Glomerular visceral epithelial cell (primary cell): ENCODE measurements around the gene RAD23B.
A peak's percentile ranks its signal among the peaks of the same experiment; 100 is the strongest.

Experiments
- DNase-seq: peaks from one replicate; pipeline ENCODE4 v3.0.0-alpha.2; 2016; ENCODE audit errors: extremely low spot score

RAD23B gene

DNA sequence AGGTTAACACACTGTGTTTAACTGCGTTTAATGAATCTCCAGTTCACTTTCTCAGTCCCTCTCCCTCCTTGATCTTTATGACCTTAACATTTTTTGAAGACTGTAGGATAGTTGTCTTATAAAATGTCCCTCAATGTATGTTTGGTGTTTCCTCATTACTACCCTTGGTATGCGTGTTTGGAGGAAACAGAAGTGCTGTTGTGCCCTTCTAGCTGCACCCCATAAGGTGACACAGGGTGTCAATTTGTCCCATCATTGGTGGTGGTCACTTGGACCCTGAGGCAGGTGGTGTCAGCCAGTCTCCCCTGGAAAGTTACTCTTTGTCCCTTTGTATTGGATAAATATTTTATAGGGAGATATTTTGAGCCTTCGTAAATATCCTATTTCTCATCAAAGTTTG is 52.3 kb downstream of the RAD23B start:
- no peak for DNase-seq

DNA sequence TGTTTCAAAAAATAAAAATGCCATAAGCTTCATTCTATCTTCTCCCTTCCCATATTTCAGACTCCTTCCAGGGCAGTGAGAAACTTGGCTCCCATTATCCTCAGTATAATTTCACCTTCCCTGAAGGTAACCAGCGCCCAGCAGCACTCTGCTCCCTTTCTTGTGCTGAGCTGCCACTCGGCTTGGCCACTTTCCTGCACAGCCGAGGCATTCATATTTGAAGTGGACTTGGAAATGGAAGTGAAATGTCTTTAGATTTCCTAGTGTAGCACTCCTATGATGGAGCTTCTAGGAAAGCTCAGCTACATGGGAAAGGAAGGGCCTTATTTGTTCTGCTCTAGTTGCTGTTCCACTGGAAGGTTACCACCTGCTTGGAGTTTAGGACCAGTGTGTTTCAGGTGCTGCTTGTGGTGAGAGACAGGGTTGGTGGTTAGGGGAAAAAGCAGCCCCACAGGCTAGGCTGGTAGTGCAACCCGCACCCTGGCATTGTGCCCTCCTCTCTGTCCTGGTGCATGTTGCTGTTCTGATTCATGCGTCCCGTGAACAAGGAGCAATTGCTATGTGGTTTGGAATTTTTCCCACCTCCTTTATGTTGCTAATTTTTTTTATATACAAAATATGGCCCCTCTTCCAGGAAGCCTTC is 53.8 kb downstream of the RAD23B start:
- DNase-seq: peak; percentile 82

DNA sequence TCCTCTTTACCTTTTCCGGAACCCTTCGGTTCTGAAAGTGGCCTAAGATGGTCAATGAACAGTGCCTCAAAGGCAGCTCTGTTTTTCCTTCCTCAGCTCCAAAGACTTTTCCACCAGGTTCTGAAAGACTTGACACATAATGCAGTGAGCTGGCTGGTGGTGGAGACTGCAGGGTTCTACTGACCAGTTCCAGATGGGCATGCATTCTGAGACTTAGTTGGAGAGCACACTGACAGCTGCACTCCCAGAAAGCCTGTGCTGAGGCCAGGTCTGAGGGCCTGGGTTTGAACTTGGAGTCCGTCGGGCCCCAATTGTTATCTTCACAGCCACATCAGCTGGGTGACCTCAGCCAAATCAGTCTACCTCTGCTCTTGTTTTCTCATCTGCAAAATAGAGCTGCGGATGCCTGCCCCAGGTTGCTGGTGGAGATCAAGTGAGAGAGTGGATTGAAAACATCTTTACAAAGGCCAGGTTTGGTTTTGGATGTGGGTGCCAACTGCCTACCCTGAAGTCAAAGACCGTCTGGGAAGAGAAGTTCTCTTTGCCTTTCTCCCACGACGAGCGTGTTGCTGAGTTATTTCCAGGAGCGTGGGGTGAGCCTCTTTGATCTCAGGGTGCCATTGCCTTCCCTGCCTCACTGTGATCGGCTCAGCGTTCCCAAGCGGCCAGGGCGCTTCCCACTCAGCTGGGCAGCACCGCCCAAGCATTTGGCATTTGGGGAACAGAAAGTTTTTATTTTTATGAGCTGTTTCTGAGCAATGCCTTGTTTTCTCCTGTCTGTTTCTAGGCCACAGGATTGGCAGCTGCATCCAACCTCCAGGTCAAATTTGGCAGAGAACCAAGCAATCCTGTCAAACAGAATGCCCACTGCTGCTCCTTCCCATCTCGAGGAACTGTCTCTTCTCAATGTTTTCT is 54.9 kb downstream of the RAD23B start:
- DNase-seq: no peak

DNA sequence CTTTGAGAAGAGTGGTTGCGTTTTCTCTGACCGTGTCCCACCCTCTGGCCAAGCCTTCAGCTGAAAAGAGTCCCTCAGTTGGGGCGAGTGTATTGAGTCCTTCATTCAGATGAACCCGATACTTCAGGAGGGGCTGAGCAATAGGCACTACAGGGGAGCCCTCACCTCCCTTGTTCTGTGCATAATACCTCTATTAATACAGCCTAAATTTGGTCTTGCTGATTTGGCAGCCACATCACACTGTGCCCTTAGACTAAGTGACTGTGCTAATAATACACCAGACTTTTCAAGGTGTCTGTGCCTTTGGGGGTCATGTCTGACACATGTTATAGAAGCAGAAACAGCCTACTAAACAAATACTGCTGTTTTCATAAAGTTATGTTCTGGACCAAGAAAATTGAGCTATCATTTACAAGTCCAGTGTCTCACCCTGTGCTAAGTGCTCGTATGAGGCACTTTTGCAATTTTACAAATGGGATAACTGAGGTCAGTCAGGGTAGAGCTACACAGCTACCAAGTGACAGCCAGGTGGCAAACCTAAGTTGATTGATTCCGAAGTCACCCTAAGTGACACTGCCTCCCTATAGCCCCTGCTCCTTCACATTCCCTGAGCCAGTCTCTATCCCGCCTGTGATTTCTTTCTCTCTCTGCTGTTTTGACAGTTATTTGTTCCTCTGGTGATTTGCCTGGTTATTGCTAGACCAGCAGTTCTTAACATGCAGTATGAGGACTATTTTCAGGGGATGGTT is 56.0 kb downstream of the RAD23B start:
- DNase-seq: no peak

DNA sequence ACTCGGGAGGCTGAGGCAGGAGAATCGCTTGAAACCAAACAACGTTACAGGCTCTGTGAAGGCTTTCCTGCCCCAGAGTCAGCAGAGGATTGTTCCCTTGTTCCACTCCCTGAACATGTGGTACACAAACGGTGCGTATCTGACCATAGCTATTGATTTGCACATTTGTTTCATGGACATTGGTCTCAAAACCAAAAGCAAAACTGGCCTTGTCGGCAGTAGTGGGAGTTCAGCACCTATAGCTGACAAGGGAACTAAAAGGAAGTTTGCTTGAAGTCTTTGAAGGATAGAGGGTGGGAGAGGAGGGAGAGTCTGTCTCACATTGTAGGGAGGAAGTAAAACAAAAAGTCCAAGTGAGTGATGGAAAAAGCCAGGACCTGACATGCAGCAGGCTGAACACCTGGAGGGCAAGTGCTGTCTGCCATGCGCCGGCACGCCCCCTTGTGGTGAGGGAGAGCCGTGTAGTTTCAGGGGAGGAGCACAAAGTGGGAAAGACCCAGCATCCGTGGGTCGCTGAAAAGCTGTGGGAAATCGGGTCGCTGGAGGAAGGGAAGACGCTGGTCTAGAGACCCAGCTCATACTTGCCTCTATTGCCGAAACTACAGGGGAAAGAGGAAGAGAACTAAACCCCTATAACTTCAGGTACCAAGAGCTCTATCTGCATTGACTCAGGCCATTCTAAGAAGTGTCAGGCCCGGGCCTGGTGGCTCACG is 58.0 kb downstream of the RAD23B start:
- peak; percentile 75 for DNase-seq

DNA sequence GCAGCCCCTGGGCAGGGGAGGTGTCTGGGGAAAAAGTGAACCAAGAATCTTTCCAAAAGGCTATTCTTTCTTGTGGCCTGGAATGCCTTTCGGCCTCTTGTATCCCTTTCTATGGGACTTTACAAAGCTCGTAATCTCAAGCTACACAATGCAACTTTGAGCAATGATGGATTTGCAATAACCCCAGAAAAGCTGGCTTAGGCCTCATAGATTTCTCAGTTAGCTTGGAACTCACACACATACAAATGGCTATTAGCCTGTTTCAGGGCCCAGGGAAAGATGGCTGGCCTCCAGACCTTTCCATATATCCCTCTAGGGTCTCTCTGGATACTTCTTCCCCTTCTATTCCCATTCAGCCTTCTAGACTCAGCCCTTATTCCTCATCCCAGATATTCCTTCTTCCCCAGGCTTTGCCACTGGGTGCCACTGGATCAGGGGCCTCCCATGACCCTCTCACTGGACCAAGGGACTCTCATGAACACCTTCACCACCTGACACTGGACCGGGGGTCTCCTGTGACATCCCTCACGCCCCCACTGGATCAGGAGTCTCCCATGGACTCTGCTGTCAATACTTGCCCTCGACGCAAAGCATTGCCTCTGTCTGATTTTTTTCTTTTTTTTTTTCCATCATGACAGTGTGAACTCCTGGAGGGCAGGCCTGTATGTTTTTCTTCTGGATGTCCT is 59.5 kb downstream of the RAD23B start:
- no peak for DNase-seq

DNA sequence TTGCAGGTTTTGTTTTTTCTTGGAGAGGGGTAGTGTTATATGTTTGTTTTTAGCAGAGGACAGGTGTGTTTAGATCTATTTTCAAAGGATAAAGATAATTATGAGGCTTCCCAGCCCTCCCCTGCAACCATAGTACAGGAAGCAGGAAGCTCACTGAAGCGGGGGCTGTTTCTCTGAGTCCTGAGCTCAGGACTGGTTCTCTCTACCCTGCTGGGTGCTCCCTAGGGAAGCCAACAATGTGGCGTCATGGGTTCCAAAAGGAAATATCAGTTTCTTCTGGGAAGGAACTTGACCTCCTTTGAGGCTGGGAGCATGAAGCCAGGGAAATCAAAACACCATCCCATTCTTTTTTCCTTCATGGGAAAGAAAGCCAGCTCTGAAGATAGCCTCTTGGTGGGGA is 62.2 kb downstream of the RAD23B start:
- DNase-seq: no peak

DNA sequence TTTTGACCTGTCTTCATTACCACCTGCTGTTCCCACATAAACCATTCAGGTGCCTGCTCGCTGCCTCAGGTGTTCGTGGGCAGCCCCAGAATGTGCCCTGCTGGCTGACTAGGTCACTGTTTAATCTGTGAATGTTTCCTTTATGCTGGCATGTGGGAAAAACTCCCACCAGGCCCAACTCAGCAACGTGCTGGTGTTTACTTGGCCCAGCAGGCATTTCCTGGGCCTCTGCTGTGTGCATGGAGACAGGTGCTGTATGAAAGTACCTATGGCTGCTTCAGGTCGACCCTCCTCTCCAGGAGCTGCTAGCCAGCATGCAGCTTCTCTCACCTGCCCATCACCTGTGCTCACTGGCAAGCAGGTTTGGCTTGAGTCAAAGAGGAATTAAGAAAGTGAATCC is 65.8 kb downstream of the RAD23B start:
- no peak for DNase-seq

DNA sequence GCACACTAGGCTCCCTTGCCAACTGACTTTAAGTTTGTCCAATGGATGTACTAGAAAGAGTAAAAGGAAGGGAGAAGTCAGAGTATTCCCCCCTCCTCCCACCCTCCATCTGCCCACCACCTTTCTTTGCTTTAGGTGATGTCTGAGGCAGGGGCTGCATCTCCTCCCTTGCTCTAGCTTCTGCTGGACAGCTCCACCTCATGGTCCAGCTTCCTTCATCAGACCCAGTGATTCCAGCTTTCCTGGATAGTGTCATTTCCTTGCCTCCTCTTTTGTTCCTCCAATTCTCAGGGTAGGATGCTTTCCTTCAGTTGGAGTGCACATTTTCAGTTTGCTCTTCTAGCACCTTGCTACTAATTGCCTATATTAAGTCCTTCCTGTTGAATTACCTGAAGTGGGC is 67.4 kb downstream of the RAD23B start:
- no peak for DNase-seq

DNA sequence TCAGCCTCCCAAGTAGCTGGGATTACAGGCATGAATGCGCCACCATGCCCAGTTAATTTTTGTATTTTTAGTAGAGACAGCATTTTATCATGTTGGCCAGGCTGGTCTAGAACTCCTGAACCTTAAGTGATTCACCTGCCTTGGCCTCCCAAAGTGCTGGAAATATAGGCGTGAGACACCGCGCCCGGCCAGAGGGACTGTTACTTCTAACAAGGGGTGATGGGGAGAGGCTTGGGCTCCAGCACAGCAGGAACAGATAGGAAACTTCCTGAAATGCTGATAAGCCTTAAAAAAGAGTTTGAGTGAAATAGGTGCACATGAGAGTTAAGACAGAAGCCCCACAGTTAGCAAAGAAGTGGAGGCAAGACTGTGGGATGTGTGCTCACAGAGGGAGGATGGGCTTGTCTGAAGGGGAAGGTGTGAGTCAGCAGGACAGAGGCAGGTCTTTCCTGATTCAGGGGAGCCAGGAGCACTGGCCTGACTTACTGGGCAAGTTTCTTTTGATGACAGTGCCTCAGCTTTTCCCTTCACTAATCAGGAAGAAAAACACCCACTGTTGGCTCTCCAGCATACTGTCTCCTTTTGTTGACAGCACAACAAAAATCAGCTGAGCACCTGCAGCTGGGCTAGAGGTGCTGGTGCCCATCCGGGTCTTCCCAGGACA is 68.4 kb downstream of the RAD23B start:
- DNase-seq: no peak

DNA sequence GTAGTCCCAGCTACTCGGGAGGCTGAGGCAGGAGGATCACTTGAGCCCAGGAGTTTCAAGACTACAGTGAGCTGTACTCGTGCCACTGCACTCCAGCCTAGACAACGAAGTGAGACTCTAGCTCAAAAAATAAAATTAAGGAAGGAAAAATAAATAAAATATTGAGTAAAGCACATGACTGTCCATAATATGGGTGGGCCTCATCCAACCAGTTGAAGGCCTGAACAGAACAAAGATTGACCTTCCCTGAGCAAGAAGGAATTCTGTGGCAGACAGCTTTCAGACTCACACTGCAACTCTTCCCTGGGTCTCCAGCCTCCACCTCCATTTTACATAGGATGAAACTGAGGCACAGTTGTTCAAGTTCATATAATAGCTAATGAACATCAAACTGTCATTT is 72.3 kb downstream of the RAD23B start:
- DNase-seq: no peak

DNA sequence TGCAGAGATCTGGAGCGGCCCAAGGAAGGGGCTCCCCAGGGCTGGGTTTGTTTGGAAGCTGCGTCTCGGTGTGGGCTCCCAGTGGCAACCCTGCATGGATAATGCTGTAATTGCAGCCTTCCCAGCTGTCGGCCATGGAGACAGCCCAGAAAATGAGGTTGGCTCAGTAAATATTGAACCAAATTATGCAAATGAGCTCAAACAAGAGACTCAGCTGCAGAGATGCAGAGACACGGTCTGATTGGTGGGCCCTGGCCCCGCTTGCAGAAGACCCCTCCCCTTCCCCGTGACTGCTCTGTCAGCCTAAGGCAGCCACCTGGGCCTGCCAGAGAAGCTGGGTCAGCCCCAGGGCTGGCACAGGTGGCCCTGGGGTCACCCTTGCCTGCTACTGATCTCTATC is 75.9 kb downstream of the RAD23B start:
- no peak for DNase-seq

DNA sequence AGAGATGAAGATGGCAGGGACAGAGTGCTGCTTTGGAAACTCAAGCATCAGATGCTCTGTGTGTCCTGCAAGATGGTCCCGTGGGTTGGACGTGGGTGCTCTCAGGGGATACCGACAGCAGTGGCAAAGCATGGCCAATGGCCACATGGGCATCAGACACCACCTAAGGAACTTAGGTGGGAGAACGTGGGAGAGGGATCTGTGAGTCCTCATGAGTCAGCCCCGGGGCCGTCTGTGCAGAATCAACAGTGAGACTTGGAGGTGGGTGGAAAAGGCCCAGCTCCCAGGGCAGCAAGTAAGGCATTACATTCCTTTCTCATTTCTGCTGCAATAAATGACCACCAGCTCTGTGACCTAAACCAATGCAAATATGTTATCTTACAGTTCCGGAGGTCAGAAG is 77.0 kb downstream of the RAD23B start:
- DNase-seq: no peak

DNA sequence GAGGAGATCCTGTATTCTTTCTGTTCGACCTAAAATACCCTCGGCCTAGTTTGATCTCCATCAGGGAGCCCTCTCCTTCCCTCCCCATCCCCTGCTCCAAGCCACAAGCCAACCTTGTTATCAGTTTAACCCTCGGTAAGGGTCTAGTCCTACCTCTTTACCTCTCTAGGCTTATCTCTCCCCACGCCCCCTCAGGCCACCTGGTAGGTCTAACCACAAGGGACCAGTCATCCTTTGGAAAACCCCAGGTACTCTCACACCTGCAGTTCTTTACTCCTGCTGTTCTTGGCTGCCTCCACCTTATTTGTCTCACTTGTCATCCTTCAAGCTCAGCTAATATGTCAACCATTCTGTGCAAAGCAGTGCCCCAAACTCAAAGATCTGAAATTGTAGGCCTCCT is 78.7 kb downstream of the RAD23B start:
- no peak for DNase-seq

DNA sequence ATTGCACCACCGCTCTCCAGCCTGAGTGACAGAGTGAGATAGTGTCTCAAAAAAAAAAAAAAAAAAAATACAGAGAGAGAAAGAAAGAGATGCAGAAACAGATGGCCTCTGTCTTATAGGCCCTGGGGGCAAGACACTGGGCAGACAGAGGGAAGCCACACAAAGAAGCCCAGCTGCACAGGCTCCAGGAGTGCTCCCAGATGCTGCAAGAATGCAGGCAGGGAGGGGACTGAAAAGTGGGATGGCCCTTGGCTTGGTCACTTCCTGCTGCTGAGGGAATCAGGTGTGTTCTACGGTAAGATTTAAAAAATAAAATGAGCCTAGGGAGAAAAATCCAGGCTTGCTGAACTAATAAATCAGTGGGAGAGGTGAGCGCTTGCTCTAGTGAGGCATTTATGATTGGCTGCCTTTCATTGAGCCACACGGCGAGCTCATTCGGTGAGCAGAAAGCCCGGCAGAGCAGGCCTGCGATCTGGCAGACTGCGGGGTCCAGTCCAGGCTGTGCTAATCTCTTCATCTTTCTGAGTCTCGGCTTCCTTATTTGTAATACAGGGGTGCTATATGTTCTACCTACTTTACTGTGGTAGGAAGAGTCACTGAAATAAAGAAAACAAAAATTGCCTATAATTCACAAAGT is 80.6 kb downstream of the RAD23B start:
- no peak for DNase-seq

DNA sequence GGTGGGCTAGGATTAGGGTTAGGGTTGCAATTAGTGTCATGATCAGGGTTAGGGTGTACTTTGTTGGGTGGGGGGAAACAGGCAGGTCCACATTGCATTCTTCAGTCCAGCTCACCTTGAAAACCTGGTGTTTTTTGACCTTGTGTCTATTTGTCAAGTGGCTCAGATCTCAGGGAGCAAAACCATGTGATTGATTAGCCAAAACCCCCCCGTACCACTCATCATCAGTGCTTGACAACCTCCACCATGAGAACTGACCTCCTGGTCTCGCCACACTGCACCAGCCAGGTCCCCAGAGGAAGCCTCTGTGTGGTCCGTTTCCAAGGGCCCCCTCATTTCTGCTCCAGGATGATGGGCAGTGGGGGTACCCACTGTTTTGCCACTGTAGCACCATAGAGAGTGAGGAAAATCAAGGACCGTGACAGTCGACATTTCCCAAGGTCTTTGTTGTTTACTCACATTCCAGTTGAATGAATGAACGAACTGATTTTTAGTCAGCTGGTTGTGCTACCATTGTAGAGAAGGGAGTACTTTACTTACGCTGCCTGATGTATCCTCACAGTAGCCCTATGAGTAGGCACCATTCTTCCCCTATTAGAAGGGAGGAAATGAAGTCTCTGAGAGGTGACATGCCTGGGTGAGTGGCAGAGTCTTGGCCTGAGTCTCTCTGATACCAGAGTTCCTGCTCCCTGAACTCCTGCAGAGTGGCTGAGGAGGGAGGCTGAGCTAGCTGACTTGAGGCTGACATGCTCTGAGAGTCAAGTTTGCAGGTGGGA is 84.8 kb downstream of the RAD23B start:
- no peak for DNase-seq

DNA sequence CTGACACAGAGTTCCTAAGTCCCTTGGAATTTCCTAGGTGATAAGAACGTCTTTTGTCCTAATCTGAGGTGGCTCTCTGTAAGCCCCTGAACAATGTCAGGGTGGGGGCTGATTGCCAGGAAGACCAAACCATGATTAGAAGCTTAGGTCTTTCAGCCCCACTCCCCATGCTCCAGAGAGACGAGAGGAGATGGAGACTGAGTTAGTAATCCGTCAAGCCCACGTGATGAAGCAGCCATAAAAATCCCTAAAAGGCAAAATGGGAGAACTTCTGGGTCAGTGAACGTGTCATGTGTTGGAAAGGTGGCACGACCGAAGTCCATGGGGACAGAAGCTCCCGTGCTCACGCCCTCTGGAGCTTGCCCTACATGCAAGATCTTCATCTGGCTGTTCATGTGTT is 85.6 kb downstream of the RAD23B start:
- no peak for DNase-seq

DNA sequence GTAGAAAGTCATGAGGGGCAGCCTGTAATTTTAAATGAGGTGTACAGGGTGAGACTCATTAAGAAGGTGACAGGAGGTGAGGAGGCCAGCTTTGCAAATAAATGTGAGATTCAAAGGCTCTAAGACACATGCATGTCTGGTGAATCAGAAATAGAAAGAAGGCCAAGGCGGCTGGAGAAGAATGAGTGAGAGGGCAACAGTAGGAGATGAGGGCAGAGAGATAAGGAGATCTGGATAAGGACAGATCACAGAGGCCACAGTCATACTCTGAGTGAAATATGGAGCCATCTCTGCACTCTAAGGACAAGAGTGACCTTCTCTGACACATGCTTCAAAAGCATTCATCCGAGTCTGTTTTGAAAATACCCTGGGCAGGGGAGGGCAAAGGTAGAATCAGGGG is 90.7 kb downstream of the RAD23B start:
- DNase-seq: no peak

DNA sequence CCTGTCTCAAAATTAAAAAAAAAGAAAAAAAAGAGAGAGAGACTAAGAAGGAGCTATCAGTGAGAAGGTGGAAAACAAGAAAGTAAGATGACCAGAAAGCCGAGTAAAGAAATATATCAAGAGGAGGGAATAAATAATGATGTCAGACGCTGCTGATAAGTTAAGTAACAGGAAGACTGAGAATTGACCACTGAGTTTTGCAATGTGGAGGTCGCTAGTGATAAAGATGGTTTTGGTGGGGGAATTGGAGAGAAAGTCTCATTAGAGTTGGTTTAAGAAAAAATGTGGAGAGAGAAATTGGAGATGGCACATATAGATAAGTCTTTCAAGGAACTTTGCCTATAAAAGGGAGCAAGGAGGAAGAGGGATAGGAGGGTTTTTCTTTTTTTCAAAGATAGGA is 91.9 kb downstream of the RAD23B start:
- DNase-seq: no peak
